PC-9 (cell line): ENCODE results near the gene UBR4. TPM values are rescaled to one million over a fixed set of nuclear protein-coding genes. Genes with fewer than 3 reads are reported as not detected.

ENCODE experiments used
- BruUV-seq: library from RNA; stranded (reverse); fragments of 400-500 nt; replicated peaks from 2 replicates; lab custom pipeline; 2021; lab: Mats Ljungman, UMichigan
- CTCF ChIA-PET: fragments of 300-600 bp; sonication (Branson Sonifier 250); formaldehyde crosslinking; loops from one replicate; lab custom pipeline; 2022; ENCODE audit warnings: antibody characterized with exemption; lab: Charles Lee
- POLR2A ChIA-PET: fragments of 300-600 bp; sonication (Branson Sonifier 250); formaldehyde crosslinking; loops from one replicate; lab custom pipeline; 2022; ENCODE audit warnings: antibody characterized with exemption; ENCODE audit not compliant: unreplicated experiment; lab: Charles Lee
- DNase-seq, 2 experiments: peaks; one replicate each; pipeline versions ENCODE4 v3.0.0 to v3.0.0-alpha.2; 2015 to 2022; ENCODE audit warnings: mixed read lengths in 1 of 2
- H2AFZ ChIP-seq: fragments of 200-600 bp; sonication (generic); 2 replicates; pipeline ENCODE4 v1.8.1; 2017; ENCODE audit warnings: antibody characterized with exemption
- H3F3A ChIP-seq: fragments of 200-600 bp; sonication (generic); 2 replicates; pipeline ENCODE4 v1.8.1; 2017; ENCODE audit warnings: antibody characterized with exemption, mild to moderate bottlenecking, low read depth; ENCODE audit not compliant: insufficient read depth
- H3K27ac ChIP-seq: fragments of 200-600 bp; sonication (generic); 2 replicates; pipeline ENCODE4 v1.6.1; 2016; ENCODE audit warnings: mixed run types
- H3K27me3 ChIP-seq: fragments of 200-600 bp; sonication (generic); 2 replicates; pipeline ENCODE4 v1.6.1; 2016; ENCODE audit warnings: low read depth, mixed run types; ENCODE audit not compliant: insufficient read depth
- H3K36me3 ChIP-seq: fragments of 200-600 bp; sonication (generic); 2 replicates; pipeline ENCODE4 v1.6.1; 2016; ENCODE audit warnings: low read depth, mixed run types
- H3K4me1 ChIP-seq: fragments of 200-600 bp; sonication (generic); replicated peaks from 2 replicates; pipeline ENCODE4 v1.6.1; 2016; ENCODE audit warnings: mixed run types; ENCODE audit not compliant: insufficient read depth
- H3K4me2 ChIP-seq: fragments of 200-600 bp; sonication (generic); 2 replicates; pipeline ENCODE4 v1.6.1; 2017; ENCODE audit warnings: mixed run types
- H3K4me3 ChIP-seq: fragments of 200-600 bp; sonication (generic); 2 replicates; pipeline ENCODE4 v1.6.1; 2016; ENCODE audit warnings: mixed run types
- H3K79me2 ChIP-seq: fragments of 200-600 bp; sonication (generic); 2 replicates; pipeline ENCODE4 v1.6.1; 2017; ENCODE audit warnings: low read depth, mixed run types
- H3K9me2 ChIP-seq: fragments of 200-600 bp; sonication (generic); 2 replicates; pipeline ENCODE4 v1.8.1; 2017; ENCODE audit warnings: mild to moderate bottlenecking; ENCODE audit not compliant: insufficient read depth
- H3K9me3 ChIP-seq: fragments of 200-600 bp; sonication (generic); 2 replicates; pipeline ENCODE4 v1.8.1; 2016; ENCODE audit warnings: low read depth; ENCODE audit not compliant: insufficient read depth
- H4K20me1 ChIP-seq: fragments of 200-600 bp; sonication (generic); 2 replicates; pipeline ENCODE4 v1.8.1; 2017; ENCODE audit not compliant: insufficient read depth
- EZH2 ChIP-seq: fragments of 200-600 bp; sonication (generic); IDR thresholded peaks from 2 replicates; pipeline ENCODE4 v1.8.0; 2017; ENCODE audit warnings: antibody characterized with exemption, low read depth
- intact Hi-C: fragments of 100-400 bp; cut with micrococcal nuclease; formaldehyde crosslinking; loops from one replicate; pipeline ENCODE4 v1.10.0; 2022; ENCODE audit not compliant: unreplicated experiment
- total RNA-seq: library from RNA; stranded (reverse); gene quantifications from 2 replicates; pipeline ENCODE4 v1.2.3, GENCODE V29; 2021
- TF ChIP-seq, protein P1 (sequence below): fragments of 200-600 bp; sonication (generic); conservative IDR thresholded peaks from 2 replicates; pipeline ENCODE4 v1.6.1; 2017; ENCODE audit warnings: mixed run types, antibody characterized with exemption, mild to moderate bottlenecking, moderate library complexity

UBR4 gene
- total RNA-seq, 1 experiment from 2014 or later: 117 TPM

DNA sequence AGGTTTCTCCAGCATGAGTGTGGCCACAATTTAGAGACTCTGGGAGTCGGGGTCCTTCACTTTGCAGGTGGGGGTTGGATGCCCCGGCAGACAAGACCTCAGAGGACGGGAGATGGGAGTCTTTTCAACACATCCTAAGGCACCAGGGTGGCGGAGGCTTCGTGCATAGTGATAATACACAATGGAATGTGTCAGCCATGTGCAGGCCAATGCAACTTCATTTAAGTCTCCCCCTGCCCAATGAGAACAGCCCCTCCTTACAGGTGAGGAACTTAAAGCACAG is 177.7 kb downstream of the UBR4 start:
- Histone ChIP-seq H3K9me3 (no peaks in the 10 kb centered on the region), H3K4me1 (peaks cover 33% of the 10 kb centered on the region), H3F3A (peaks cover 5% of the 10 kb centered on the region; the same call in 1 of the 2 replicates), H3K27me3 (no peaks in the 10 kb centered on the region), H3K79me2 (no peaks in the 10 kb centered on the region), H3K36me3 (no peaks in the 10 kb centered on the region), H2AFZ (no peak overlapping the region), H3K4me3 (no peak overlapping the region), H3K9me2 (no peaks in the 10 kb centered on the region), H4K20me1 (no peaks in the 10 kb centered on the region), H3K27ac (no peak overlapping the region), H3K4me2 (no peak overlapping the region)
- ChIA-PET CTCF (interaction anchor here (1.4 kb wide), 1 partner anchor 21 kb away, joined by 3 read pairs; no protein-coding TSS in a partner anchor), POLR2A (no interaction called here)
- intact Hi-C loops: loop anchor here (5.0 kb wide), 1 partner anchor 35 kb away; no protein-coding TSS in a partner anchor
- BruUV-seq: no TSS peak
- TF ChIP-seq, protein P1, sequence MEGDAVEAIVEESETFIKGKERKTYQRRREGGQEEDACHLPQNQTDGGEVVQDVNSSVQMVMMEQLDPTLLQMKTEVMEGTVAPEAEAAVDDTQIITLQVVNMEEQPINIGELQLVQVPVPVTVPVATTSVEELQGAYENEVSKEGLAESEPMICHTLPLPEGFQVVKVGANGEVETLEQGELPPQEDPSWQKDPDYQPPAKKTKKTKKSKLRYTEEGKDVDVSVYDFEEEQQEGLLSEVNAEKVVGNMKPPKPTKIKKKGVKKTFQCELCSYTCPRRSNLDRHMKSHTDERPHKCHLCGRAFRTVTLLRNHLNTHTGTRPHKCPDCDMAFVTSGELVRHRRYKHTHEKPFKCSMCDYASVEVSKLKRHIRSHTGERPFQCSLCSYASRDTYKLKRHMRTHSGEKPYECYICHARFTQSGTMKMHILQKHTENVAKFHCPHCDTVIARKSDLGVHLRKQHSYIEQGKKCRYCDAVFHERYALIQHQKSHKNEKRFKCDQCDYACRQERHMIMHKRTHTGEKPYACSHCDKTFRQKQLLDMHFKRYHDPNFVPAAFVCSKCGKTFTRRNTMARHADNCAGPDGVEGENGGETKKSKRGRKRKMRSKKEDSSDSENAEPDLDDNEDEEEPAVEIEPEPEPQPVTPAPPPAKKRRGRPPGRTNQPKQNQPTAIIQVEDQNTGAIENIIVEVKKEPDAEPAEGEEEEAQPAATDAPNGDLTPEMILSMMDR: no peak
- TF ChIP-seq EZH2: no peak
- no peak for DNase-seq

DNA sequence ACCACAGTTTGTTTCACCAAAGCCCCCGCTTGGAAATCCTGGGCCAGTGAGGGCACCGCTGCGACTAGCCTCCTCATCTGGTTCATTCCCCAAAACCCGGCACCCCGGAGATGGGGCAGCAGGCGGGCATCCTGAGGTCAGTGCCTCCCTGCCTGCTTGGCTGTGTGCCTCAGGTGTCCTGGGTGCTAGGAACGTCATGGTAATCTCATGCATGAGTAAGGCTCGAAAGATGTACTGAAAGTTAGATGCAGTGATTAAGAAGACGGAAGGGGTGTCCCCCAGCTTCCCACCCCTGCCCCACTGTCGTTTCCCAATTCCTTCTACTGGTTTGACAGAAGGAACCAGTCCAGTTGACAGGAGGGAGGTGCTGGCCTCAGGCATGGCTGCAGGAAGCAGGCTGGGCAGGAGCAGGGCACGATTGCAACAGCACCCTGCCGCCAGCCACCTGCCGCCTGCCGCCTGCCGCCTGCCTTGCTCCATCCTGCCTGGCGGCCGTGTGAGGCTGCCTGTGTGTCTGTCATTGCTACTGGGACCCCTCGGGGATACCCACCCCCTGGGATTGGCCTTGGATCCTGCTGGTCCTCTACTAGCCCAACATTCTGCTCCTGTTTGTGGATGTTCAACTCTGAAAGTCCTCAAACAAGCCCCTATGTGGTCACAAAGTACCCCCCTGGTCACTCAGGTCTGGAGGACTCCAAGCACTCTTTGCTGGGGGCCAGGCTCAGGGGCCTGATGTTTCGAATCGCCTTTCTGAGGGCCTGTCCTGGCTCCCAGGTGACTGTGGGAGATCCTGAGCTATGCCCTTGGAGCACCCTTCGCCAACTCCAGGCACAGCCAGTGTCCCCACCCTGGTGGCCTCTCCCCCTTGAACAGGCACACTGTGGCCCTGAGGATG is 180.6 kb downstream of the UBR4 start:
- POLR2A ChIA-PET: no interaction called here
- Histone ChIP-seq H3K27me3 (no peaks in the 10 kb centered on the region), H3K4me1 (peaks cover 27% of the 10 kb centered on the region), H3K27ac (0 out of 2 replicates have a peak overlapping the region, but pooled peaks have one; percentile 32), H3K4me2 (peak overlapping the region; percentile 56), H3K9me2 (no peaks in the 10 kb centered on the region), H3K4me3 (no peak overlapping the region), H3K9me3 (no peaks in the 10 kb centered on the region), H3K79me2 (no peaks in the 10 kb centered on the region), H4K20me1 (no peaks in the 10 kb centered on the region), H2AFZ (no peak overlapping the region), H3F3A (peaks cover 5% of the 10 kb centered on the region; the same call in 1 of the 2 replicates), H3K36me3 (no peaks in the 10 kb centered on the region)
- CTCF ChIA-PET: no interaction called here
- intact Hi-C loops: loop anchor here (2.0 to 5.0 kb wide), 2 partner anchors 19 to 38 kb away; no protein-coding TSS in a partner anchor
- TF ChIP-seq EZH2: no peak
- TF ChIP-seq, protein P1: no peak
- no TSS peak for BruUV-seq
- peak; percentile 58 to 91 for DNase-seq

DNA sequence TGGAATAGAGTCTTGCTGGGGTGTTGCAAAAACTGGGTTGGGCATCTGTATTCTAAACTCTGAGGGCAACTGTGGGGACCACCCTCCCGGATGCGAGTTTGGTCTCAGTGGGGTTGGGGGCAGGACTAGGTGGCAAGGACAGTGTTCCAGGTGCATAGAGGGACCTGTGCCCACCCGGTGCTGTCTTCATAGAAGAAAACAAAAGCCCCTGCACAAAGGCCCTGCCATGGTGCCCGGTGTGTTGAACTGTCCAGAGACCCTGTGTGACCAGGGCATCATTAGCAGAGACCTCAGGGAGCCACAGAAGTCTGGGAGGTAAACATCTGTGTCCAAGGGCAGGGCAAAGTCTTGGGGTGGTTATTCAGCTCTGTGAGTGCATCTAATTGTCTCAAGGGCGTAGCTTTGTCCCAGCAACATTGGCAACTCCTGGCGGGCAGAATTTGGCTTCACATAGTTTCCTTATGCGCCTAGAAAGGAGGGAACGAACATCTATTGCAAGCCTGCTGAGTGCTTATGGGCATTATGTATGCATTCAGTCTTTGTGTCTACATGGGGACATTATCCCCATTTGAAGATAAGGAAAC is 181.4 kb downstream of the UBR4 start:
- Histone ChIP-seq H4K20me1 (no peaks in the 10 kb centered on the region), H3K79me2 (no peaks in the 10 kb centered on the region), H2AFZ (no peak overlapping the region), H3K4me2 (peak overlapping the region; percentile 56), H3K27me3 (no peaks in the 10 kb centered on the region), H3K36me3 (no peaks in the 10 kb centered on the region), H3F3A (peaks cover 5% of the 10 kb centered on the region; the same call in 1 of the 2 replicates), H3K9me3 (no peaks in the 10 kb centered on the region), H3K4me1 (peaks cover 20% of the 10 kb centered on the region), H3K27ac (peak overlapping the region; percentile 32; the same call in 1 of the 2 replicates), H3K9me2 (no peaks in the 10 kb centered on the region), H3K4me3 (no peak overlapping the region)
- ChIA-PET POLR2A (no interaction called here), CTCF (no interaction called here)
- no TSS peak for BruUV-seq
- TF ChIP-seq, protein P1: no peak
- no peak for TF ChIP-seq EZH2
- intact Hi-C loops: loop anchor here (2.0 kb wide), 1 partner anchor 18 kb away; no protein-coding TSS in a partner anchor
- DNase-seq: peak in 1 of 2 experiments; percentile 39
